Hepatocyte (in vitro differentiated cells): ENCODE results near the gene LMAN2. TPM values are rescaled to one million over a fixed set of nuclear protein-coding genes. Genes with fewer than 3 reads are reported as not detected.

Source experiments
- DNase-seq: peaks from one replicate; pipeline ENCODE4 v3.0.0-alpha.2; 2016; ENCODE audit warnings: low spot score
- H2AFZ ChIP-seq: fragments of 200-600 bp; sonication (generic); 2 replicates; pipeline ENCODE4 v1.6.0; 2016; ENCODE audit warnings: antibody characterized with exemption, mild to moderate bottlenecking
- H3K27ac ChIP-seq: fragments of 200-600 bp; sonication (generic); 2 replicates; pipeline ENCODE4 v1.5.1; 2016; ENCODE audit warnings: mild to moderate bottlenecking
- H3K27me3 ChIP-seq: fragments of 200-600 bp; sonication (generic); 2 replicates; pipeline ENCODE4 v1.6.1; 2016
- H3K36me3 ChIP-seq: fragments of 200-600 bp; sonication (generic); replicated peaks from 2 replicates; pipeline ENCODE4 v1.5.1; 2016; ENCODE audit warnings: low read depth; ENCODE audit not compliant: insufficient read depth
- H3K4me1 ChIP-seq: fragments of 200-600 bp; sonication (generic); 2 replicates; pipeline ENCODE4 v1.5.1; 2016; ENCODE audit warnings: mild to moderate bottlenecking, moderate library complexity; ENCODE audit not compliant: insufficient read depth
- H3K4me2 ChIP-seq: fragments of 200-600 bp; sonication (generic); 2 replicates; pipeline ENCODE4 v1.6.0; 2016
- H3K4me3 ChIP-seq: fragments of 200-600 bp; sonication (generic); 2 replicates; pipeline ENCODE4 v1.5.1; 2016; ENCODE audit warnings: mild to moderate bottlenecking
- H3K79me2 ChIP-seq: fragments of 200-600 bp; sonication (generic); 2 replicates; pipeline ENCODE4 v1.6.0; 2017; ENCODE audit warnings: mild to moderate bottlenecking
- H3K9me2 ChIP-seq: fragments of 200-600 bp; sonication (generic); replicated peaks from 2 replicates; pipeline ENCODE4 v1.6.0; 2017; ENCODE audit warnings: mild to moderate bottlenecking; ENCODE audit not compliant: insufficient read depth
- H3K9me3 ChIP-seq: fragments of 200-600 bp; sonication (generic); 2 replicates; pipeline ENCODE4 v1.5.1; 2016; ENCODE audit warnings: low read depth, mild to moderate bottlenecking
- H4K20me1 ChIP-seq: fragments of 200-600 bp; sonication (generic); 2 replicates; pipeline ENCODE4 v1.6.0; 2016; ENCODE audit warnings: mild to moderate bottlenecking; ENCODE audit not compliant: insufficient read depth, poor library complexity, severe bottlenecking
- EZH2 ChIP-seq: fragments of 200-600 bp; sonication (generic); IDR thresholded peaks from 2 replicates; pipeline ENCODE4 v1.6.1; 2016; ENCODE audit warnings: antibody characterized with exemption, mild to moderate bottlenecking, borderline replicate concordance
- EZH2phosphoT487 ChIP-seq: fragments of 200-600 bp; sonication (generic); IDR thresholded peaks from one replicate; pipeline ENCODE4 v1.6.1; 2018; ENCODE audit warnings: antibody characterized with exemption, mild to moderate bottlenecking, low read depth, moderate library complexity; ENCODE audit not compliant: unreplicated experiment, severe bottlenecking
- WGBS: methylation state at CpG from one replicate; pipeline ENCODE4 v1.1.6; 2016; ENCODE audit warnings: low lambda C conversion rate; ENCODE audit errors: missing lambda C conversion rate; 5-methylcytosine and 5-hydroxymethylcytosine counted together
- polyA plus RNA-seq: library from polyadenylated mRNA; unstranded; fragments of >200 nt; fragmentation: Nextera tagmentation; extraction: Ambion mirVana; gene quantifications from 2 replicates; pipeline ENCODE4 v1.2.1, GENCODE V29; 2016
- total RNA-seq: library from RNA; depleted of rRNA; stranded (reverse); fragments of >200 nt; gene quantifications from 2 replicates; pipeline ENCODE4 v1.2.3, GENCODE V29; 2014
- TF ChIP-seq, protein P1 (sequence below): fragments of 200-600 bp; sonication (generic); IDR thresholded peaks from 2 replicates; pipeline ENCODE4 v1.5.1; 2016; ENCODE audit warnings: antibody characterized with exemption, mild to moderate bottlenecking; ENCODE audit not compliant: poor library complexity

The LMAN2 gene
- total and polyA plus RNA-seq, 2 experiments from 2014 or later = 357 to 391 TPM

- Histone ChIP-seq H3K36me3 (no peaks in the 10 kb centered on the region), H2AFZ (no peak overlapping the region), H3K9me2 (no peaks in the 10 kb centered on the region), H3K9me3 (no peaks in the 10 kb centered on the region), H3K4me1 (peaks cover 13% of the 10 kb centered on the region), H3K4me3 (no peak overlapping the region), H3K4me2 (no peak overlapping the region), H3K27ac (no peak overlapping the region), H3K27me3 (no peaks in the 10 kb centered on the region), H3K79me2 (no peaks in the 10 kb centered on the region), H4K20me1 (no peaks in the 10 kb centered on the region)
- TF ChIP-seq, protein P1, sequence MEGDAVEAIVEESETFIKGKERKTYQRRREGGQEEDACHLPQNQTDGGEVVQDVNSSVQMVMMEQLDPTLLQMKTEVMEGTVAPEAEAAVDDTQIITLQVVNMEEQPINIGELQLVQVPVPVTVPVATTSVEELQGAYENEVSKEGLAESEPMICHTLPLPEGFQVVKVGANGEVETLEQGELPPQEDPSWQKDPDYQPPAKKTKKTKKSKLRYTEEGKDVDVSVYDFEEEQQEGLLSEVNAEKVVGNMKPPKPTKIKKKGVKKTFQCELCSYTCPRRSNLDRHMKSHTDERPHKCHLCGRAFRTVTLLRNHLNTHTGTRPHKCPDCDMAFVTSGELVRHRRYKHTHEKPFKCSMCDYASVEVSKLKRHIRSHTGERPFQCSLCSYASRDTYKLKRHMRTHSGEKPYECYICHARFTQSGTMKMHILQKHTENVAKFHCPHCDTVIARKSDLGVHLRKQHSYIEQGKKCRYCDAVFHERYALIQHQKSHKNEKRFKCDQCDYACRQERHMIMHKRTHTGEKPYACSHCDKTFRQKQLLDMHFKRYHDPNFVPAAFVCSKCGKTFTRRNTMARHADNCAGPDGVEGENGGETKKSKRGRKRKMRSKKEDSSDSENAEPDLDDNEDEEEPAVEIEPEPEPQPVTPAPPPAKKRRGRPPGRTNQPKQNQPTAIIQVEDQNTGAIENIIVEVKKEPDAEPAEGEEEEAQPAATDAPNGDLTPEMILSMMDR = no peak
- TF ChIP-seq EZH2 (no peak), EZH2phosphoT487 (no peak)
- DNase-seq = no peak
- WGBS = 89% methylated on average over 3 of the region's 3 CpGs
Measured at GRCh38 chr5:177359860-177360259, 8.4 kb upstream of the LMAN2 start.

- Histone ChIP-seq H3K9me3 (no peaks in the 10 kb centered on the region), H3K4me3 (no peak overlapping the region), H3K27ac (no peak overlapping the region), H3K4me1 (peaks cover 13% of the 10 kb centered on the region), H3K36me3 (no peaks in the 10 kb centered on the region), H4K20me1 (no peaks in the 10 kb centered on the region), H3K27me3 (no peaks in the 10 kb centered on the region), H3K4me2 (no peak overlapping the region), H3K9me2 (no peaks in the 10 kb centered on the region), H2AFZ (no peak overlapping the region), H3K79me2 (no peaks in the 10 kb centered on the region)
- 84% methylated on average over 6 of the region's 6 CpGs for WGBS
- TF ChIP-seq EZH2 (no peak), EZH2phosphoT487 (no peak)
- TF ChIP-seq, protein P1 = no peak
- DNase-seq = no peak
Measured at GRCh38 chr5:177359451-177359851, 8.0 kb upstream of the LMAN2 start.

DNA sequence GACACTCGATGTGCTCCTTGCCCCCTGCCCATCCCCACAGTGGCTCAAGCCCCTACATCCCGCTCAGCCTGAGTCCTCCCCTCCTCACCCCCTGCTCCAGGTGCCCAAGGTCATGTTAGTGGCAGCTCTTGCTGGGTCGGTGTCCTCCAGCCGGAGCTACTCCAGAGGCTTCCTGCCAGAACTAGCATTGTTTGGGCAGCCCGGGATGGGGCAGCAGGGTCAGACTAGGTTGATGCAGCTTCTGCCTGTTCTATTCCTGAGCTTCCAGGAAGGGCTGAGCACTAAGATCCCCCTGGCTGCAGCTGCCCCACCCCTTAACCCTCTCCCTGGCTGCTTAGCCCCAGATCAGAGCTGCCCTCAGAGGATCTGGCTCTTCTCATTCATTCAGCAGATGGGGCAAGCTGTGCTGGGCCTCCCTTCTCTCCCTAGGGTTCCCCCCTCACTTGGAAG lies 6.9 kb upstream of the LMAN2 start:
- WGBS = 70% methylated on average over 5 of the region's 5 CpGs
- no peaks in the 10 kb centered on the region for H3K36me3 ChIP-seq
- no peak overlapping the region for H2AFZ ChIP-seq
- H3K79me2 ChIP-seq = no peaks in the 10 kb centered on the region
- H3K4me1 ChIP-seq = peaks cover 10% of the 10 kb centered on the region
- no peaks in the 10 kb centered on the region for H3K27me3 ChIP-seq
- H3K4me2 ChIP-seq = no peak overlapping the region
- TF ChIP-seq EZH2 (no peak), EZH2phosphoT487 (no peak)
- TF ChIP-seq, protein P1 = no peak
- no peak overlapping the region for H3K4me3 ChIP-seq
- DNase-seq = no peak
- H3K27ac ChIP-seq = no peak overlapping the region
- no peaks in the 10 kb centered on the region for H4K20me1 ChIP-seq
- H3K9me2 ChIP-seq = no peaks in the 10 kb centered on the region
- no peaks in the 10 kb centered on the region for H3K9me3 ChIP-seq
